C1 segment of cervical spinal cord (tissue), 14 donors: Measurements from ENCODE around the gene FBXW2.

Source experiments
- DNase-seq, 14 donors: peaks; one replicate each; lab custom pipeline; 2025; lab: John Stamatoyannopoulos, UW

FBXW2 gene

GRCh38 chr9:120745278-120745677 lies 47.9 kb downstream of the FBXW2 start:
- no peak for DNase-seq

- no peak for DNase-seq
Measured at GRCh38 chr9:120742951-120743416, 50.2 kb downstream of the FBXW2 start.

GRCh38 chr9:120741701-120742100 lies 51.5 kb downstream of the FBXW2 start:
- no peak for DNase-seq

- no peak for DNase-seq
Measured at GRCh38 chr9:120741191-120741590, 52.0 kb downstream of the FBXW2 start.

GRCh38 chr9:120740132-120740531 lies 53.1 kb downstream of the FBXW2 start:
- DNase-seq: no peak

GRCh38 chr9:120737416-120738165 lies 55.6 kb downstream of the FBXW2 start:
- no peak for DNase-seq

- DNase-seq: no peak
Measured at GRCh38 chr9:120736881-120737280, 56.3 kb downstream of the FBXW2 start.

GRCh38 chr9:120735415-120736126 lies 57.6 kb downstream of the FBXW2 start:
- DNase-seq: peak in 1 of 14 donors; percentile 39

- peak in 2 of 14 donors; percentile 10 to 43 for DNase-seq
Measured at GRCh38 chr9:120734607-120735410, 58.4 kb downstream of the FBXW2 start.

GRCh38 chr9:120733190-120733589 lies 60.0 kb downstream of the FBXW2 start:
- peak in 7 of 14 donors; percentile 10 to 72 (median 33) for DNase-seq

GRCh38 chr9:120730654-120731514 lies 62.3 kb downstream of the FBXW2 start:
- no peak for DNase-seq

GRCh38 chr9:120729791-120730241 lies 63.4 kb downstream of the FBXW2 start:
- DNase-seq: no peak

GRCh38 chr9:120726484-120726883 lies 66.7 kb downstream of the FBXW2 start:
- DNase-seq: no peak

GRCh38 chr9:120725907-120726306 lies 67.3 kb downstream of the FBXW2 start:
- no peak for DNase-seq

- no peak for DNase-seq
Measured at GRCh38 chr9:120724757-120725400, 68.3 kb downstream of the FBXW2 start.

- no peak for DNase-seq
Measured at GRCh38 chr9:120723565-120723964, 69.7 kb downstream of the FBXW2 start.

- no peak for DNase-seq
Measured at GRCh38 chr9:120720404-120720803, 72.8 kb downstream of the FBXW2 start.

GRCh38 chr9:120718316-120718715 lies 74.9 kb downstream of the FBXW2 start:
- DNase-seq: no peak

GRCh38 chr9:120717176-120717575 lies 76.0 kb downstream of the FBXW2 start:
- no peak for DNase-seq

GRCh38 chr9:120716483-120716882 lies 76.7 kb downstream of the FBXW2 start:
- DNase-seq: no peak
